Cardiac muscle cell (in vitro differentiated cells and primary cell): Measurements from ENCODE around the gene IKZF5. TPM values are rescaled to one million over a fixed set of nuclear protein-coding genes. Genes with fewer than 3 reads are reported as not detected.

Experiments
- DNase-seq, 2 donors: peaks; one replicate each; pipeline versions ENCODE4 v3.0.0 to v3.0.0-alpha.2; 2010 to 2017; ENCODE audit warnings: low read depth in 1 of 2, low spot score in 1 of 2
- H3K27ac ChIP-seq: fragments of 200-600 bp; sonication (generic); 2 replicates; pipeline ENCODE4 v1.5.1; 2016
- H3K27me3 ChIP-seq: fragments of 200-600 bp; sonication (generic); 2 replicates; pipeline ENCODE4 v1.6.0; 2016; ENCODE audit warnings: control low read depth
- H3K36me3 ChIP-seq: fragments of 200-600 bp; sonication (generic); 2 replicates; pipeline ENCODE4 v1.5.1; 2016; ENCODE audit warnings: control low read depth
- H3K4me1 ChIP-seq: fragments of 200-600 bp; sonication (generic); 2 replicates; pipeline ENCODE4 v1.8.1; 2017; ENCODE audit warnings: low read depth, mild to moderate bottlenecking, mixed run types
- H3K4me3 ChIP-seq: fragments of 200-600 bp; sonication (generic); 2 replicates; pipeline ENCODE4 v1.5.1; 2016; ENCODE audit warnings: mild to moderate bottlenecking
- H3K9me3 ChIP-seq: fragments of 200-600 bp; sonication (generic); 2 replicates; pipeline ENCODE4 v1.5.1; 2017; ENCODE audit warnings: low read depth, mild to moderate bottlenecking, control low read depth
- polyA plus RNA-seq: library from polyadenylated mRNA; unstranded; fragments of >200 nt; fragmentation: Nextera tagmentation; extraction: Ambion mirVana; gene quantifications from 2 replicates; pipeline ENCODE4 v1.2.1, GENCODE V29; 2016
- total RNA-seq: library from RNA; depleted of rRNA; stranded (reverse); fragments of >200 nt; gene quantifications from 2 replicates; pipeline ENCODE4 v1.2.3, GENCODE V29; 2016
- TF ChIP-seq, protein P1 (sequence below): IDR thresholded peaks from 2 replicates; pipeline ENCODE4 v1.5.1; 2012; ENCODE audit warnings: low read depth, mild to moderate bottlenecking, low read length

IKZF5 gene
- total and polyA plus RNA-seq, 2 experiments from 2014 or later: 6.0 to 7.9 TPM

- peak; percentile 92 to 95 for DNase-seq
- H3K36me3 ChIP-seq: no peaks in the 10 kb centered on the region
- peak within 1 kb of the TSS; percentile 96 for H3K27ac ChIP-seq
- no peaks in the 10 kb centered on the region for H3K4me1 ChIP-seq
- H3K4me3 ChIP-seq: peak within 1 kb of the TSS; percentile 74
- no peaks in the 10 kb centered on the region for H3K27me3 ChIP-seq
- no peaks in the 10 kb centered on the region for H3K9me3 ChIP-seq
- TF ChIP-seq, protein P1, sequence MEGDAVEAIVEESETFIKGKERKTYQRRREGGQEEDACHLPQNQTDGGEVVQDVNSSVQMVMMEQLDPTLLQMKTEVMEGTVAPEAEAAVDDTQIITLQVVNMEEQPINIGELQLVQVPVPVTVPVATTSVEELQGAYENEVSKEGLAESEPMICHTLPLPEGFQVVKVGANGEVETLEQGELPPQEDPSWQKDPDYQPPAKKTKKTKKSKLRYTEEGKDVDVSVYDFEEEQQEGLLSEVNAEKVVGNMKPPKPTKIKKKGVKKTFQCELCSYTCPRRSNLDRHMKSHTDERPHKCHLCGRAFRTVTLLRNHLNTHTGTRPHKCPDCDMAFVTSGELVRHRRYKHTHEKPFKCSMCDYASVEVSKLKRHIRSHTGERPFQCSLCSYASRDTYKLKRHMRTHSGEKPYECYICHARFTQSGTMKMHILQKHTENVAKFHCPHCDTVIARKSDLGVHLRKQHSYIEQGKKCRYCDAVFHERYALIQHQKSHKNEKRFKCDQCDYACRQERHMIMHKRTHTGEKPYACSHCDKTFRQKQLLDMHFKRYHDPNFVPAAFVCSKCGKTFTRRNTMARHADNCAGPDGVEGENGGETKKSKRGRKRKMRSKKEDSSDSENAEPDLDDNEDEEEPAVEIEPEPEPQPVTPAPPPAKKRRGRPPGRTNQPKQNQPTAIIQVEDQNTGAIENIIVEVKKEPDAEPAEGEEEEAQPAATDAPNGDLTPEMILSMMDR: peak; percentile 89
Observed at GRCh38 chr10:122980209-122981065, 28.2 kb downstream of the IKZF5 start, which contains the start of gene PSTK. PSTK (plus strand) TSS chr10:122980401; CDS start chr10:122980480, 79 bp downstream.

GRCh38 chr10:122974543-122975064, 34.0 kb downstream of the IKZF5 start:
- Histone ChIP-seq H3K27ac (no peak overlapping the region), H3K27me3 (no peaks in the 10 kb centered on the region), H3K4me3 (no peak overlapping the region), H3K36me3 (no peaks in the 10 kb centered on the region), H3K9me3 (no peaks in the 10 kb centered on the region), H3K4me1 (no peaks in the 10 kb centered on the region)
- DNase-seq: no peak
- TF ChIP-seq, protein P1: no peak

- H3K4me1 ChIP-seq: no peaks in the 10 kb centered on the region
- no peaks in the 10 kb centered on the region for H3K36me3 ChIP-seq
Observed at GRCh38 chr10:122974023-122974422, 34.6 kb downstream of the IKZF5 start.

GRCh38 chr10:122968698-122969097, 39.9 kb downstream of the IKZF5 start:
- H3K4me1 ChIP-seq: no peaks in the 10 kb centered on the region
- H3K36me3 ChIP-seq: no peaks in the 10 kb centered on the region
- no peak overlapping the region for H3K27ac ChIP-seq
- no peaks in the 10 kb centered on the region for H3K27me3 ChIP-seq
- DNase-seq: no peak
- no peaks in the 10 kb centered on the region for H3K9me3 ChIP-seq
- TF ChIP-seq, protein P1: no peak
- no peak overlapping the region for H3K4me3 ChIP-seq

More at GRCh38 chr10:122974023-122974422, 34.6 kb downstream of the IKZF5 start:
- H3K27me3 ChIP-seq: no peaks in the 10 kb centered on the region
- H3K27ac ChIP-seq: no peak overlapping the region
- H3K9me3 ChIP-seq: no peaks in the 10 kb centered on the region
- peak in 1 of 2 donors; percentile 13 for DNase-seq
- TF ChIP-seq, protein P1: no peak
- no peak overlapping the region for H3K4me3 ChIP-seq

DNA sequence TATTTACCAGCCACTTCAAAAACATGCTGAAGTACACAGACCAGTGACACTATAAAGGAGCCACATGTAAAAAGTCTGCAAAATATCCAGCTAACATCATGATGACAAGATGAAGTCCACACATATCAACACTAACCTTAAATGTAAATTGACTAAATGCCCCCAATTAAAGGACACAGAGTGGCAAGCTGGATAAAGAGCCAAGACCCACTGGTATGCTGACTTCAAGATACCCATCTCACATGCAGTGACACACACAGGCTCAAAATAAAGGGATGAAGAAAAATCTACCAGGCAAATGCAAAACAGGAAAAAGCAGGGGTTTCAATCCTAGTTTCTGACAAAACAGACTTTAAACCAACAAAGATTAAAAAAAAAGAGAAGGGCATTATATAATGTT, 41.7 kb downstream of the IKZF5 start:
- Histone ChIP-seq H3K9me3 (no peaks in the 10 kb centered on the region), H3K4me3 (no peak overlapping the region), H3K4me1 (no peaks in the 10 kb centered on the region), H3K27me3 (no peaks in the 10 kb centered on the region), H3K36me3 (no peaks in the 10 kb centered on the region), H3K27ac (no peak overlapping the region)
- no peak for DNase-seq
- TF ChIP-seq, protein P1: no peak
